Right forelimb (tissue), 1 donor: ENCODE measurements around the gene PYGB.
A peak's percentile ranks its signal among the peaks of the same experiment; 100 is the strongest.

Experiments
- DNase-seq: peaks from one replicate; pipeline ENCODE4 v3.0.0-alpha.2; 2018

The PYGB gene

DNA sequence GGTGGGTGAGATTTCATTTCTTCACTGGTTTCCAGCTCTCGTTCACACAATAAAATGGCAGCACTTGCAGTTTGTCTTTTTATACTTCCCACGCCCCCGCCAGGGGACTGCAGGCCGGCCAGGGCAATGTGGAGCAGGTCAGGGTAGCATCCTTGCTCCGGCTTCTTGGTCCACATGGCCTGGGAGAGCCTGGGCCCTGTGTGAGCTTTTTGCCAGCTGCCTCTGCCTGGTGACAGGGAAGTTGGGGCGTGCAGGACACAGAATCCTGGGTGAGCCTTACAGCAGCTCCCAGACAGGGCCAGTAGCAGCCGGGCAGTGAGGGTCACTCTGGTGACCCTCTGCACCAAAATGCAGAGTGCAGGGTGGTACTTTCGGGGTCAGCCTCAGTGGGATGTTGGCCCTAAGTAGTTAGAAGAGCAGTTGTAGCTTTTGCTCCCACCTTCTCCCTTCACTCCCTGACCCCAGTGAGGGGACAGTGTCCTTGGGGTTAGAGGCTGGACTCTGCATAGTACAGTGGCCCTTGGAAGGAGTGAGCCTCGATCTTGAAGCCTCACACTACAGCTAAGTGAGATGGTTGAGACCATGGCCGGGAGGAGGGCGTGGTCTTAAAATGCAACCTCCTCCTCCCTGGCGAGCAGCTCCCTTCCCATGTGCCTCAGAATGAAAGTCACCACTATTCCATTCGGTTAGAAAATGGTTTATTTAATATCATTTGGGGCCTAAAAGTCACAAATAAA, 23.8 kb downstream of the PYGB start:
- peak; percentile 12 for DNase-seq

DNA sequence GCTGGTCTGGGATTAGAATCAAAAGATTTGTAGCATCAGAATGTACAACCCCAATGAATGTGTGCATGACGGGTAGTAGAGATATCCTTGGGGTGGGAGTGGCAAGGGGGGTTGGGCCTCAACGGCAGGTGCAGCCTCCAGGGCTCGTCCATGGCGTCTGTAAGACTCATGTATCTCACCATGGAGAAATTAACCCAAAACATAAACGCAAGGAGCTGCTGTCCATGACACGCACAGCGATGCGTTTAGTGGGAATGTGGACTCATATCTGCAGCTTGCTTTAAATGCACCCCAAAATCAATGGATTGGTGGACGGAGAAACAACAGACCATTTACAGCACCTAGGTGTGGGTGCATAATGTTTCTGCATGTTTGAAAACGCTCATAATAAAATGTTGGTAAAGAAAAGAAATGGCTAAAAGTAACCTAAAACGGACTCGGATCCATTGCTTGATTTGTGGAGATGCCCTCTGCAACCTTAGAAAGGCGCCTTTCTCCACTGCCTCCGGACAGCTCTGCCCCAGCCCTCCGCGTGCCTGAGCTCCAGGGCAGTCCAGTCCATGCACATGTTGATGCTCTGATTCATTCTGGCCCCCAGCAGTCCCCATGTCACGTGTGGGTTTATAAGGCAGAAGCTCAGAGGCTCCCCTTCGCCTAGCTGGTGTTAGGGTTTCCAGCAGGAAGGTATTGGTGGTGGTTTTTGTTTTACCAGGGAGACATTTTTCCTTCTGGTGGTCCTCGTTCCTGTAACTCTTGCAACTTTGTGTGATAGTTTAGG, 24.5 kb downstream of the PYGB start:
- DNase-seq, result peak; percentile 21

DNA sequence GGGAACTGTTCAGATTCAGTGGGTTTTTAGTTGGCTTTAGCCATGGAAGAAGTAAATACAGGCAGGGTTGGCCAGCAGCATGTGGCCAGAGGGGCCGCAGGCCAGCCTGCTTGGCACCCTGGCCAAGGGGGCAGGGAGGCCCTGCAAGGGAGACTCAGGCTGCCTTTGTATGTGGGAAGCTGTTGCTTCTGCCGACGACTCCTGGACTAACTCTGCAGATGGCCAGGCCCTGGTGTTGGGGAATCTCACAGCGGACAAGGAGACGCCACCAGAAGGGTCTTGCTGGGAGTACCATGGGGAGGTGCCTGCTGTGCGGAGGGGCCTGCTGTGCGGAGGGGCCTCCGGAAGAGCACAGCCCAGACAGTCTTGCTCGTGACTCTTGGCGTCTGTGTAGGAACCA, 25.2 kb downstream of the PYGB start:
- peak; percentile 18 for DNase-seq

DNA sequence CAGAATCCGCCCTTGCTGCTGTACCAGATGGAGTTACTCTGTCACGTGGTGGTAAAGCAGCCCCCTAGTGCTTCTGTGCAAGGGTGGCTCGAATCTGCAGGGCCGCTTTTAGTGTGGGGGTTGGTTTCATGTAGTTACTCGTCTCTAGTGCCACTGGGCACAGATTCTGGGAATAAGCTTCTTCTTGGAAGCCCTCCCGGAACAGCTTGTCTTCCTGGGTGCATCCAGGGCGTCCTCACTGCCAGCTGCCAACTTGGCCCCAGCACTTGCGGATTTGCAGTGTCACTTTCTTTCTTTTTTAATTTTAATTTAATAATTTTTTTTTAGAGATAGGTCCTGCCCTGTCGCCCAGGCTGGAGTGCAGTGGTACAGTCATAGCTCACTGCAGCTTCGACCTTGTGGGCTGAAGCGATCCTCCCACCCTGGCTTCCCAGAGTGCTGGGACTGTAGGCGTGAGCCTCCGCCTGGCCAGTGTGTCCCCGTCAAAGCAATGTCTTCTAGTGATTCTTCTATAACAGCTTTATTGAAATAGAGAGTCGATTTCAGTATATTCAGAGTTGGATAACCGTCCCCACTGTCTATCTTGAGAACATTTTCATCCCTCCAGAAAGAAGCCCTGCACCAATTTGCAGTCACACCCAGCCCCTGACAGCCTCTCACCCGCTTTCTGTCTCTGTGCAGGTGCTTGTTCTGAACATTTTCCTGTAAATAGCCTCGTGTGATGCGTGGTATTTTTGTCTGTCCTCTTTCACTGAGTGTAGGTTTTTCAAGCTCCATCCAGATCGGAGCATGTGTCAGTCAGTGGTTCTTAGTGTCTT, 25.9 kb downstream of the PYGB start:
- DNase-seq, result peak; percentile 26

DNA sequence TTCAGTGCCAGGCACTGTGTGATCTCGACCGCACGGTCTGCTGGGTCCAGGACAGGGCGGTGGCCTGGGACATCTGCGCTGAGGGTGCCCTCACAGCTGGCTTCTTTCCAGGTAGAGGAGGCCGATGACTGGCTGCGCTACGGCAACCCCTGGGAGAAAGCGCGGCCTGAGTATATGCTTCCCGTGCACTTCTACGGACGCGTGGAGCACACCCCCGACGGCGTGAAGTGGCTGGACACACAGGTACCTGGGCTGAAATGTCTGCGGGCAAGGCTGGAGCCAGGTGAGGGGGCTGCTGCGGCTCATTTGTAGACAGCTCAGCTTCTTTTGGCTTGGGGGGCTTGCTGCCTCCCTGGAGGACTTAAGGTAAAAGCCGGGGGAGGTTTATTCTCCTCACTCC, 26.6 kb downstream of the PYGB start:
- DNase-seq, result peak; percentile 18

DNA sequence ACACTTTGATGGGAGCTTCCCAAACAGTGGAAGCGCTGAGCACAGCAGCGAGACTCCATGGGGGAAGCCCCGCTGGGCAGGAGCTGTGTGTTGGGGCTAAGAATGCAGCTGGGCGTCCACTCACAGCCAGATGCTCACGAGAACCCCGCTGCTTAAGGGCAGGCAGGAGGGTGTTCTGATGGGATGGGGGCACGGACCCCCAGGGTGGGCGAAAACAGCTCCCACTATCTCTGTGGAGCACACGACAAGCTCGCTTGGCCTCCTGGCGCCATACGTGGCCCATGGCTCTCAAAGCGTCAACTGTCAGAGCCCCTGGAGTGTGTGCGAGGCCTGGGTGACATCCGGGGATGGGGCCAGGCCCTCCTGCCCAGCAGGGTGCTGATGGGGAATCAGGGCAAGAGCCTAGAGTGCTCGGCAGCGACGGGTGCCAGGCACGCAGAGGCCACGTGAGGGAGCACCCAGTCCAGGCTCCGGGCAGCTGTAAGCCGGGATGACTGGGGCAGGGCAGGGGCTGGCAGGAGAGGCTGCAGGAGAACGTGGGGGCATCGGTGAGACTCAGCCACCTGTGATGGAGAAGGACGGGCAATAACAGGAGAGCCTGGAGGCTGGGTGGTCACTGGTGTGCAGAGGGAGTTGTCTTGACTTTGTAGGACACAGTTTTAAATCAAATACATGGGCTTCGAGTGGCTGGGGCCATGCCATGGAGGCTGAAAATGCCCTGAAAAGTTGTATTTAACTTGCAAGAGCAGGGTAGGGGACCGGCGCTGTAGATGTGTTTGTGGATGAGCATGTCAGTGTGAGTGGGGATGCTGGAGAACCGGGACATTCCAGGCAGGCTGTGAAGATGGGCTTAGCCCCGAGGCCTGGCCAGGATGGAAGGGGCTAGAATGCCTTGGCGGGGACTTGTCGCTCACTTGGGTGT, 27.3 kb downstream of the PYGB start:
- DNase-seq, result no peak

DNA sequence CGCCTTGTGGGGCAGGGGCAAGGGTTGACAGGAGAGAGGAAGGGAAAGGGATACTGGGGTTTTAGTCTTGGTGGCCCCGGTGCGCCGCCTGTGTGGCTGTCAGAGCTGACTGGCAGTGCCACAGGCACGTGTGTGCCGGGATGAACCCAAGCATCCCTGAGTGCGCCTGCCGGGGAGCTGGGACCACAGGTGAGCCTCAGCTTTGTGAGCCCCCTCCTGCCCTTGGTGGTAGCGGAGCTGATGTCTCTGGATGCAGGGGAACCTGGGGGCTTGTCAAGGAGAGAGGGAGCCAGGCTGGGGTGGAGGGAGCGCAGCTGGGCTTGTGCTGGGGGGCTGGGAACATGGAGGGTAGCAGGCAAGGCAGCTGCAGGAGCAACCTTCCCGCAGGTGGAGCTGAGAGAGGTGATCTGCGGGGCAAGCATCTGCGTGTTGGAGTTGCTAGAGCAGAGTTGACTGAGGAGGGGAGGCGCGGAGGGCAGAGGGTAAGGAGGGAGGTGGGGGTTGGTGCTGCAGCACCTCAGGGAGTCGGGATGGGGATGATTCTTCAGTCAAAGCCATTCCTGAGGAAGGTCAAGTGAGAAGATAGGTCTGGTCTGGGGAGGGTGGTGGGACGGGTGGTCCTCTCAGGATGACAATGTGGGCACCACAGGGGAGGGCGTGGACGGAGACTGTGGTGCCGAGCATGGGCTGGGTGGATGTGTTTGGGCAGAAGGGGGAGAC, 28.1 kb downstream of the PYGB start:
- peak; percentile 33 for DNase-seq

DNA sequence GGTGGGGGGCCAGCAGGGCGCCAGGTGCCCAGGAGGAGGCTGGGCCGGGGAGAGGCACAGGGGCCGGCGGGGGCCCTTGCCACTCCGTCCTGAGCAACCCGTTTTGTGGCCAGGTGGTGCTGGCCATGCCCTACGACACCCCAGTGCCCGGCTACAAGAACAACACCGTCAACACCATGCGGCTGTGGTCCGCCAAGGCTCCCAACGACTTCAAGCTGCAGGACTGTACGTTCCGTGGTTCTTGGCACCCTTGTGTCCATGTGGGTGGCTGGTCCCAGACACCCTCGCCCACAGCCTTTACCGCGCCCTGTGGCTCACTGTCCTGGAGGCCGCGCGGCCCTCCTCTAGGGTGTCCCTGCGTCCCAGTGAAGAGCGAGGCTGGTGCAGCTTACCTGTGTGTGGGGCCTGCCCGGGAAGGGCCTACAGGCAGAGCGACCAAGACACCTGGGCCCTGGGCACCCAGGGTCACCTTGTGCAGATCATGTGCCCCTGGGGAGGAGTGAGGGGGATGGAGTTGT, 28.7 kb downstream of the PYGB start:
- peak; percentile 35 for DNase-seq

DNA sequence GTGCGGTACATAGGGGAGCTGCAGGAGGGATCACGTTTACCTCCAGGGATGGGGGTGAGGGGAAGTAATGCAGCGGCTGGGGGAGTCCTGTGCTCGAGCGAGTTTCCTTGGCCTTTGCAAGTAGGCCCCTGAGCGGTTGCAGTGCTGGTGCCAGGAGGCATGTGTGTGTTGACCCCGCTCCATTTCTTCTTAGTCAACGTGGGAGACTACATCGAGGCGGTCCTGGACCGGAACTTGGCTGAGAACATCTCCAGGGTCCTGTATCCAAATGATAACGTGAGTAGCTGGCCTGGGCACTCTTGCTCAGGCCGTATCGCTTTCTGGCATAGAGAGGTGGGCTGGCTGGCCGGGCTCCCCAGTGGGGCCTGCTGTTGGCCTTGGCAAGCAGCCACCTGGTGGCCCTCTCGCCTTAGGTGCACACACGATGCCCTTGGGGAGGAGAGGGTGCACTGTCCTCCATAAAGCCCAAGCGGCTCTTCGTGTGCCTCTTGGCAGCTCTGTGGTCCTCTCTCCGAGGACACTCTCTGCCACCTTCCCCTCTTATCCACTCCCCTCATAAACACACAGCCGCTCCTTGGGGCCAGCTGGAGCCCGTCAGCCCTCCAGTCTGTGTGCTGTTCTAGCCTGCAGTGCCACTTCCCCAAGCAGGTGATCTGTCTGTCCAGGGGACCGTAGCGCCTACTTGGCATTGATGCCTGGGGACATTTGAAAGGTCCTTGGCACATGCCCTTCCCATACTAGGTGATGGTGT, 29.3 kb downstream of the PYGB start:
- peak; percentile 24 for DNase-seq

DNA sequence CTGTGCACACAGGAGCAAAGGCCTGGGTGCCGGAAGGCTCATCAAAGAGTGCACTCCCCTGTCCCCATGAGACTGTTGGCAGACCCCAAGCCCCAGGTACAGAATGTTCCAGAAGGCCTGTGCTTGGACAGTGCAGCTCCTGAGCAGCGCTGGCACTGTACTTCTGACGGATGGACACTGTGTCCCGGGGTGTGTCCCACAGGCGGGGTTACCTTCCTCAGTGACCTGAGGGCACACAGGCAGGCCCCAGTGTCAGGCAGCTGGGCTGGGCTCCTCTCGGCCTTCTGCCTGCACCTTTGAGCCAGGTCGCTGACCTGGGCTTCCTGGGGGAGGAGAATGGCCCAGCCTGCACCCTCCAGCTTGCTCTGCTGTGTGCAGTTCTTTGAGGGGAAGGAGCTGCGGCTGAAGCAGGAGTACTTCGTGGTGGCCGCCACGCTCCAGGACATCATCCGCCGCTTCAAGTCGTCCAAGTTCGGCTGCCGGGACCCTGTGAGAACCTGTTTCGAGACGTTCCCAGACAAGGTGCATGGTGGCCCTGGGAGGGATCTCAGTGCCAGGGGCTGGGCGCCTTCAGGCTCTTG, 30.1 kb downstream of the PYGB start:
- peak; percentile 26 for DNase-seq

DNA sequence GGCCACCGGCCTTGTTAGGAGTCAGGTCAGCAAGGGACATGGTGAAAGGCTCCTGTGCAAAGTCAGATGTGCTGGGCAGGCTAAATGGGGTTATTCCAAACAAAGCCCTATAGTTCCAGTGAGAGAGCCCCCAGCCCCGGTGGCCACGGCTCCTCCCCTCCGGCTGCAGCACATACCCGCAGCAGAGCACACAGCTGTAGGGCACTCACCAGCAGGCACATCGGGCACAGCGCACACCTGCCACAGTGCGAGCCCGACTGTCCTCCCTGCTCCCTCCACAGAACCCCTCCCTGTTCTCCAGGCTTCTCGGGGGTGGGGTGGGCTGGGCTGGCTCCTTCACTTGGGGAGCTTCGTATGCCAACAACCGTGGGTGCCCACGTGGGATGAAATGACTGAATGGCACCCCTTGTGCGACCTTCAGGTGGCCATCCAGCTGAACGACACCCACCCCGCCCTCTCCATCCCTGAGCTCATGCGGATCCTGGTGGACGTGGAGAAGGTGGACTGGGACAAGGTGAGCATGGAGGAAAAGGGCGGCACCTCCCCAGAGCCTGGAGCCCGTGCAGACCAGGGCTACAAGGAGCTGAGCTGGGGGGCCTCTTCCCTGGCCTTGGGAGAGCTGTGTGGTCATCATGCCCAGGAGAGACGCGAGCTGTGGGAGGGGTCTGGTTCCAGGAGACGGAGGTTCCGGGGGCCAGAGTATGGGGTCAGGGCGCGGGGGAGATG, 30.9 kb downstream of the PYGB start:
- DNase-seq, result peak; percentile 28

DNA sequence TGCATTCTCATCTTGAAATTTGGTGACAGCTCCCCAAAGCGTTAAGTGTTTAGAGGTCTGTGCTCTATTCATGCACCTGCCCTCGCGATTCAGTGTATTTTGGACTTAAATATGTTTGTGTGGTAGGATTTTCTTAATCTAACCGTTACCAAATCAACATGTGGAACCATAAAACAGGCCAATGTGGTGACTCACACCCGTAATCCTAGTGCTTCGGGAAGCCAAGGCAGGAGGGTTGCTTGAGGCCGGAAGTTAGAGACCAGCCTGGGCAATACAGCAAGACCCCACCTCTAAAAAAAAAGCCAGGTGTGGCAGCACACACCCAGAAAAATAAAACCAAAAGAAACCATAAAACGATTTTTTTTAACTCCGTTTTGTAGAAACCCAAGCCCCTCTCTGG, 31.5 kb downstream of the PYGB start:
- DNase-seq, result no peak

DNA sequence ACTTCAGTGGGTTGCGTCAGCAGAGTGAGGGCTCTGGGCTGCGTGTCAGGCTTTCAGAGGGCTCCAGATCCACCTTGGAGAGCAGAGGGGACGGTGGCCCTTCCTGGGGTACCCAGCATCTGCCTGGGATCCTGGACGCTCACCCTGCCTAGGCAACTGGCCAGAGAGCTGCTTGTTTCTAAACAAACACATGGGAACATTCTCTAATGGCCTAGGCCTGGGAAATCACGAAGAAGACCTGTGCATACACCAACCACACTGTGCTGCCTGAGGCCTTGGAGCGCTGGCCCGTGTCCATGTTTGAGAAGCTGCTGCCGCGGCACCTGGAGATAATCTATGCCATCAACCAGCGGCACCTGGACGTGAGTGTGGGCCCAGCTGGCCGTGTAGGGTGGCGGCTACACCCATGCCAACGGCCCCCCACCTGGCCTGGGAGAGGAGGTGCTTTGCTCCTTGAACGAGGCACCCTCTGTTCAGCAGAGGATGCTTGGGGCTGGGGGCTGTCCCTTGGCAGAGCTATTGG, 32.2 kb downstream of the PYGB start:
- peak; percentile 19 for DNase-seq

DNA sequence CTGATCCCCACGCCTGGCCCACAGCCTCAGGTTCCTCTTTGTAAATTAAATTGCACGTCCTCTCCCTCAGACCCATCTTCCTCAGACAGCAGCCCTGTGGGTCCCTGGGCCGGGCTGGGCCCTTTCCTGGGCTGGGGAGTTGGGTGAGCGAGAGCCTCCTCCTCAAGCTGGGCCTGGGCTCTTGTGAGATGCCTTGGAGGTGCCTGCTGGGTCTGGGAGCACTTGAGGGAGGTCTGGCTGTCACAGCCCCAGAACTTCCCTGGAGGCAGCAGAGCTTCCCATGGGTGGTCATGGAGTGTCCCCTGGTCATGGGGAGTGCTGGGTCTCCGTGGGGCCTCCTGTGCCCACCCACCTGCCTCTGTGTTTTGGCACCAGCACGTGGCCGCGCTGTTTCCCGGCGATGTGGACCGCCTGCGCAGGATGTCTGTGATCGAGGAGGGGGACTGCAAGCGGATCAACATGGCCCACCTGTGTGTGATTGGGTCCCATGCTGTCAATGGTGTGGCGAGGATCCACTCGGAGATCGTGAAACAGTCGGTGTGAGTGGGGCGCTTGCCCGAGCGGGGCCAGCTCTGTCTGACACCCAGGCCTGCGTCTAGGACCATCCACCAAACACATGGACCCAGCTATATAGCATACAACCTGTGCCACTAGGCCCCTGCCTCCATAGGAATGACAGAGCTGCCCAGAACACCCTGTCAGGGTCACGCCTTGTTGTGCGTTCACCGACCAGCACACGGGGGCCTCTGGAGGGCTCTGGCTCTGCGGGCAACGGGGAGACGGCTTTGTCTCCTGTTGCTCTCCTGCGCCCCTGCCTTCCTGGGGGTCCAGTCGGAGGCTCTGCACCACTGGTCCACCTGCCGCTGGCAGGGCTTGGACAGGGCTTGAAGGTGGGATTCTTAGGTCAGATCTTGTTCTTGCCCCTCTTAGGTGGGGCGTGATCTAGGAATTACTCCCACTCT, 33.0 kb downstream of the PYGB start:
- peak; percentile 22 for DNase-seq

DNA sequence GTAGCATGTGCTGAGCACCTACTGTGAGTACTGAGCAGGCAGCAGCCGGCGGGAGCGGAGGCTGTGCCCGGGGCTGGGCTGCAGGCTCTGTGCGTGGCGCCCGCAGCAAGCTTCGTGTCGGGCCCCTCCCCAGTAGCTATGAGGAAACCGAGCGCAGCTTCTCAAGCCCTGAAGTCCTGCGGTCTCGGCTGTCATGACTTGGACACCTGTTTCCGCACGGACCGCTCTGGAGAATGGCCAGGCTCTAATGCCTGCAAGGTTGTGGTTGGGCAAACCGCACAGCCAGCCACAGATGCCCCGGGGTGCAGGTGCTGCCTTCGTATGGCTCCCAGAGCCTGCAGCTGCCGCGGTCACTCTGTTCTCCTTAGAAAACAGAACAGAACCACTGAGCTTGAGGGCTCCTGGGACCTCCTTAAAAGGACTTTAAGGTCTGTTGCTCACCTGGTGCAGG, 33.7 kb downstream of the PYGB start:
- peak; percentile 42 for DNase-seq

DNA sequence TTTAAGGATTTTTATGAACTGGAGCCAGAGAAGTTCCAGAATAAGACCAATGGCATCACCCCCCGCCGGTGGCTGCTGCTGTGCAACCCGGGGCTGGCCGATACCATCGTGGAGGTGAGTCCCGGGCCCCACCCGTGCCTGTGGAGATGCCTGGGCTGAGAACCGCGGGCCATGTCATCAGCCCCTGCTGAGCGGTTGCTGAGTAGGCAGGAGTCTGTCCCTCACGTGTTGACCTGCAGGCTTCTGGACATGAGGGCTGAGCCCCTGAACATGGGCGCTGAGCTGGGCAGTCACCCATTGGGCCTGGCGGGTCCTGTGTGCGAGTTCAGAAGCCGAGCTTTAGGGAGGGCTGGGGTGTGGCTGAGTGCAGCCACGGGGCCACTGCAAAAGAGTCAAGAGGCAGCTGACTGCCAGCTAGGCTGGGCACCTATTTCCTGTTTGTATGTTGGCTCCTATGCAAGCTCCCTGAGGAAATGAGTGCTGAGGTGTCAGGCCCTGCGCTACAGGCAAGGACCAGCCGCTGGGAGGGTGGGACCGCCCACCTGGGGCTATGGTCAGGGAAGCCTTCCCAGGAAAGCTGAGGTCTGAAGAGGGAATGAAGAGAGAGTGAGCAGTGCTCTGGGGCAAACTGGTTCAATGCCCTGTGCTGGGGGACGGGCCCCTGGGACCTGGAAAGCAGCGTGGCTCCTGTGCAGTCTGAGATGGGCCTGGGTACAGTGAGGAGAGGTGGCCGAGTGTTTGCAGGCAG, 34.3 kb downstream of the PYGB start:
- DNase-seq, result peak; percentile 43

DNA sequence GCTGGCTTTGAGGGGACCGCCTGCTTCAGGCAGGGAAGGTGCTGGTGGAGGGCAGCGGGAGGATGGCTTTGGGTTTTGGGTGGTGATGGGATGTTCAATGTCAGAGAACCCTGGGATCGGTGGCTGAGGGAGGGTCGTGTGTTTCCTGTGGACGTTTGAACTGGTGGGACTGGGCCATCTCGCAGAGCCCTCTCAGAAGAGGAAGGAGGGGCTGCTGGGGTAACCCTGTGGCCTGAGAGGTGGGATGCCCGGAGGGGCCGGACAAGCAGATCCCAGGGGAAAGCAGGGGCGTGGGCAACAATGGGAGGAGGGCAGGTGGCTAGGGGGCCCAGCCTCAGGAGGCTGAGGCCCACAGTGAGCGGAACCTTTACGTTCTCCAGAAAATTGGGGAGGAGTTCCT, 34.9 kb downstream of the PYGB start:
- DNase-seq, result peak; percentile 22
